HEK293 (cell line): ENCODE measurements around the gene TXNDC11.

Experiments
- IKZF3 ChIP-seq: fragments of 450-650 bp; IDR thresholded peaks from 2 replicates; pipeline ENCODE4 v1.5.0; 2018; ENCODE audit warnings: missing biosample characterization, mild to moderate bottlenecking, missing genetic modification characterization, moderate library complexity
- MYNN ChIP-seq: fragments of 450-650 bp; formaldehyde crosslinking; IDR thresholded peaks from 2 replicates; pipeline ENCODE4 v1.5.1; 2016; ENCODE audit warnings: missing biosample characterization, missing genetic modification characterization, borderline replicate concordance
- PRDM1 ChIP-seq: fragments of 450-650 bp; formaldehyde crosslinking; IDR thresholded peaks from 2 replicates; pipeline ENCODE4; 2016; ENCODE audit warnings: missing biosample characterization, missing genetic modification characterization
- ZBTB17 ChIP-seq: fragments of 450-650 bp; formaldehyde crosslinking; IDR thresholded peaks from 2 replicates; pipeline ENCODE4 v1.5.1; 2016; ENCODE audit warnings: missing biosample characterization, missing genetic modification characterization
- ZFP41 ChIP-seq: fragments of 450-650 bp; formaldehyde crosslinking; IDR thresholded peaks from 2 replicates; pipeline ENCODE4 v1.5.1; 2016; ENCODE audit warnings: missing biosample characterization, missing genetic modification characterization, borderline replicate concordance
- ZNF10 ChIP-seq: fragments of 450-650 bp; formaldehyde crosslinking; IDR thresholded peaks from 2 replicates; pipeline ENCODE4 v1.5.1; 2017; ENCODE audit warnings: missing biosample characterization, missing genetic modification characterization
- ZNF133 ChIP-seq: fragments of 450-650 bp; formaldehyde crosslinking; IDR thresholded peaks from 2 replicates; pipeline ENCODE4 v1.5.1; 2016; ENCODE audit warnings: missing biosample characterization, missing genetic modification characterization
- ZNF274 ChIP-seq, 2 experiments: fragments of 200-500 bp in 1 of 2; fragments of 450-650 bp in 1 of 2; sonication (Bioruptor generic) in 1 of 2; formaldehyde crosslinking in 1 of 2; IDR thresholded peaks; 2 replicates each; pipeline versions ENCODE4 v1.5.1 to v1.6.1; 2014 to 2016; ENCODE audit warnings: borderline replicate concordance in 1 of 2, inconsistent platforms in 1 of 2, low read length in 1 of 2, missing biosample characterization in 1 of 2, missing genetic modification characterization in 1 of 2
- ZNF391 ChIP-seq: fragments of 450-650 bp; formaldehyde crosslinking; IDR thresholded peaks from 2 replicates; pipeline ENCODE4 v1.5.1; 2016; ENCODE audit warnings: low read depth, missing biosample characterization, missing genetic modification characterization, borderline replicate concordance
- ZNF660 ChIP-seq: fragments of 450-650 bp; IDR thresholded peaks from 2 replicates; pipeline ENCODE4 v1.5.1; 2018; ENCODE audit warnings: missing biosample characterization, mild to moderate bottlenecking, missing genetic modification characterization
- TF ChIP-seq, protein P1 (sequence below): fragments of 450-650 bp; formaldehyde crosslinking; IDR thresholded peaks from 2 replicates; pipeline ENCODE4 v1.5.1; 2016; ENCODE audit warnings: missing biosample characterization, missing genetic modification characterization
- TF ChIP-seq, protein P2 (sequence below): fragments of 450-650 bp; formaldehyde crosslinking; IDR thresholded peaks from 2 replicates; pipeline ENCODE4 v1.5.1; 2016; ENCODE audit warnings: missing biosample characterization, missing genetic modification characterization
- TF ChIP-seq, protein P3 (sequence below): fragments of 450-650 bp; formaldehyde crosslinking; IDR thresholded peaks from 2 replicates; pipeline ENCODE4 v1.5.1; 2016; ENCODE audit warnings: missing biosample characterization, missing genetic modification characterization

DNA sequence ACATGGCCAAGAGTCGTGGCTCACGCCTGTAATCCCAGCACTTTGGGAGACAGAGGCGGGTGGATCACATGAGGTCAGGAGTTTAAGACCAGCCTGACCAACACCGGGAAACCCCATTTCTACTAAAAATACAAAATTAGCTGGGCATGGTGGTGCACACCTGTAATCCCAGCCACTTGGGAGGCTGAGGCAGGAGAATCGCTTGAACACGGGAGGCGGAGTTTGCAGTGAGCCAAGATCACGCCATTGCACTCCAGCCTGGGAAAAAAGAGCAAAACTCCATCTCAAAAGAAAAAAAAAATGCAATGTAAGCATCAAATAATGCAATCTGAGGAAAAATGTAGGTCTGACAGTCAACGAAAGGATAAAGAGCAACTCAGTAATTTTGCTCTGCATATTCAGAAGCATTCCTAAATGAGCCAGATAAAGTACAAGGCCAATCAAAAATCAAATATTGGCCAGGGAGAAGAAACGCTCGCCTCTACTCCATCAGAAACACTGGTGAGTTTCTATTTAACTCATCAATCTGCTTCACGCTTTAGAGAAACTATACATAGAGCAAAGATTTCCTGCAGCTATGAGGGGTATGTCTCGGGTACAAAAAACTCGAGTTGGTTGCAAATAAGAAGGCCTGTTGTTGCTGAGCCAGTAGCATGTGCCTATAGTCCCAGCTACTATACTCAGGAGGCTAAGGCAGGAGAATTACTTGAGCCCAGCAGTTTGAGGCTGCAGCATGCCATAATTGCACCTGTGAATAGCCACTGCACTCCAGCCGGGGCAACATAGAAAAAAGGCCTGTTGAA lies 3.7 kb downstream of the TXNDC11 start:
- TF ChIP-seq ZFP41 (no peak), ZNF660 (tag by site-specific recombination) (no peak), IKZF3 (tag by site-specific recombination) (no peak), ZNF274 (IDR thresholded peaks at IDR 0.05; ENCODE audit: low read length) (no peak), ZNF274 (tag by site-specific recombination; IDR thresholded peaks at IDR 0.05; ENCODE audit: borderline replicate concordance) (no peak), PRDM1 (tag by site-specific recombination) (no peak), ZNF133 (tag by site-specific recombination) (no peak), ZBTB17 (tag by site-specific recombination) (no peak), ZNF10 (tag by site-specific recombination) (no peak), ZNF391 (tag by site-specific recombination) (no peak), MYNN (tag by site-specific recombination) (no peak)
- TF ChIP-seq, protein P1, sequence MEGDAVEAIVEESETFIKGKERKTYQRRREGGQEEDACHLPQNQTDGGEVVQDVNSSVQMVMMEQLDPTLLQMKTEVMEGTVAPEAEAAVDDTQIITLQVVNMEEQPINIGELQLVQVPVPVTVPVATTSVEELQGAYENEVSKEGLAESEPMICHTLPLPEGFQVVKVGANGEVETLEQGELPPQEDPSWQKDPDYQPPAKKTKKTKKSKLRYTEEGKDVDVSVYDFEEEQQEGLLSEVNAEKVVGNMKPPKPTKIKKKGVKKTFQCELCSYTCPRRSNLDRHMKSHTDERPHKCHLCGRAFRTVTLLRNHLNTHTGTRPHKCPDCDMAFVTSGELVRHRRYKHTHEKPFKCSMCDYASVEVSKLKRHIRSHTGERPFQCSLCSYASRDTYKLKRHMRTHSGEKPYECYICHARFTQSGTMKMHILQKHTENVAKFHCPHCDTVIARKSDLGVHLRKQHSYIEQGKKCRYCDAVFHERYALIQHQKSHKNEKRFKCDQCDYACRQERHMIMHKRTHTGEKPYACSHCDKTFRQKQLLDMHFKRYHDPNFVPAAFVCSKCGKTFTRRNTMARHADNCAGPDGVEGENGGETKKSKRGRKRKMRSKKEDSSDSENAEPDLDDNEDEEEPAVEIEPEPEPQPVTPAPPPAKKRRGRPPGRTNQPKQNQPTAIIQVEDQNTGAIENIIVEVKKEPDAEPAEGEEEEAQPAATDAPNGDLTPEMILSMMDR: no peak
- TF ChIP-seq, protein P2, sequence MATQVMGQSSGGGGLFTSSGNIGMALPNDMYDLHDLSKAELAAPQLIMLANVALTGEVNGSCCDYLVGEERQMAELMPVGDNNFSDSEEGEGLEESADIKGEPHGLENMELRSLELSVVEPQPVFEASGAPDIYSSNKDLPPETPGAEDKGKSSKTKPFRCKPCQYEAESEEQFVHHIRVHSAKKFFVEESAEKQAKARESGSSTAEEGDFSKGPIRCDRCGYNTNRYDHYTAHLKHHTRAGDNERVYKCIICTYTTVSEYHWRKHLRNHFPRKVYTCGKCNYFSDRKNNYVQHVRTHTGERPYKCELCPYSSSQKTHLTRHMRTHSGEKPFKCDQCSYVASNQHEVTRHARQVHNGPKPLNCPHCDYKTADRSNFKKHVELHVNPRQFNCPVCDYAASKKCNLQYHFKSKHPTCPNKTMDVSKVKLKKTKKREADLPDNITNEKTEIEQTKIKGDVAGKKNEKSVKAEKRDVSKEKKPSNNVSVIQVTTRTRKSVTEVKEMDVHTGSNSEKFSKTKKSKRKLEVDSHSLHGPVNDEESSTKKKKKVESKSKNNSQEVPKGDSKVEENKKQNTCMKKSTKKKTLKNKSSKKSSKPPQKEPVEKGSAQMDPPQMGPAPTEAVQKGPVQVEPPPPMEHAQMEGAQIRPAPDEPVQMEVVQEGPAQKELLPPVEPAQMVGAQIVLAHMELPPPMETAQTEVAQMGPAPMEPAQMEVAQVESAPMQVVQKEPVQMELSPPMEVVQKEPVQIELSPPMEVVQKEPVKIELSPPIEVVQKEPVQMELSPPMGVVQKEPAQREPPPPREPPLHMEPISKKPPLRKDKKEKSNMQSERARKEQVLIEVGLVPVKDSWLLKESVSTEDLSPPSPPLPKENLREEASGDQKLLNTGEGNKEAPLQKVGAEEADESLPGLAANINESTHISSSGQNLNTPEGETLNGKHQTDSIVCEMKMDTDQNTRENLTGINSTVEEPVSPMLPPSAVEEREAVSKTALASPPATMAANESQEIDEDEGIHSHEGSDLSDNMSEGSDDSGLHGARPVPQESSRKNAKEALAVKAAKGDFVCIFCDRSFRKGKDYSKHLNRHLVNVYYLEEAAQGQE (tag by site-specific recombination): no peak
- TF ChIP-seq, protein P3, sequence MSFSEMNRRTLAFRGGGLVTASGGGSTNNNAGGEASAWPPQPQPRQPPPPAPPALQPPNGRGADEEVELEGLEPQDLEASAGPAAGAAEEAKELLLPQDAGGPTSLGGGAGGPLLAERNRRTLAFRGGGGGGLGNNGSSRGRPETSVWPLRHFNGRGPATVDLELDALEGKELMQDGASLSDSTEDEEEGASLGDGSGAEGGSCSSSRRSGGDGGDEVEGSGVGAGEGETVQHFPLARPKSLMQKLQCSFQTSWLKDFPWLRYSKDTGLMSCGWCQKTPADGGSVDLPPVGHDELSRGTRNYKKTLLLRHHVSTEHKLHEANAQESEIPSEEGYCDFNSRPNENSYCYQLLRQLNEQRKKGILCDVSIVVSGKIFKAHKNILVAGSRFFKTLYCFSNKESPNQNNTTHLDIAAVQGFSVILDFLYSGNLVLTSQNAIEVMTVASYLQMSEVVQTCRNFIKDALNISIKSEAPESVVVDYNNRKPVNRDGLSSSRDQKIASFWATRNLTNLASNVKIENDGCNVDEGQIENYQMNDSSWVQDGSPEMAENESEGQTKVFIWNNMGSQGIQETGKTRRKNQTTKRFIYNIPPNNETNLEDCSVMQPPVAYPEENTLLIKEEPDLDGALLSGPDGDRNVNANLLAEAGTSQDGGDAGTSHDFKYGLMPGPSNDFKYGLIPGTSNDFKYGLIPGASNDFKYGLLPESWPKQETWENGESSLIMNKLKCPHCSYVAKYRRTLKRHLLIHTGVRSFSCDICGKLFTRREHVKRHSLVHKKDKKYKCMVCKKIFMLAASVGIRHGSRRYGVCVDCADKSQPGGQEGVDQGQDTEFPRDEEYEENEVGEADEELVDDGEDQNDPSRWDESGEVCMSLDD (tag by site-specific recombination): no peak
